DMS153 treated with DMSO at 0.1 percent for 48 hours (cell line): ENCODE data around the gene SLC18A3.

ENCODE experiments used
- DNase-seq: peaks from one replicate; lab custom pipeline; 2025; ENCODE audit not compliant: unreplicated experiment; lab: John Stamatoyannopoulos, UW

Gene SLC18A3

DNA sequence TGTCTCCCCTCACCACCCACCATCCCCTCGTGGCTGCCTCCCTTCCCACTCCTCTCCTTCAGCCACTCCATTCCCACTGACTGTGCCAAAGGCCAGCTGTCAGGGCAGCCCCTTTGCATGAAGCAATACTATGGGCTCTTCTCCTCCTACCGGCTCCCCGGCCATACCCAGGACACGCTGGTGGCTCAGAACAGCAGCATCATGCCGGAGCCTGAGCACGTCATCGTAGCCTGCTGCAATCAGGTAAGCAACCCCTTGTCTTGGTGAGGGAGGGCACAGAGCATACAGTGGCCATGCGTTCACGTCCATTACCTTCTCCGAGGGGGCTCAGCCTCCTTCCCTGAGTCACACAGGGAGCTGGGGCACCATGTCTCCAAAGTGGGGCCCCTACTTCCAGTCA, 15.3 kb downstream of the SLC18A3 start:
- no peak for DNase-seq

DNA sequence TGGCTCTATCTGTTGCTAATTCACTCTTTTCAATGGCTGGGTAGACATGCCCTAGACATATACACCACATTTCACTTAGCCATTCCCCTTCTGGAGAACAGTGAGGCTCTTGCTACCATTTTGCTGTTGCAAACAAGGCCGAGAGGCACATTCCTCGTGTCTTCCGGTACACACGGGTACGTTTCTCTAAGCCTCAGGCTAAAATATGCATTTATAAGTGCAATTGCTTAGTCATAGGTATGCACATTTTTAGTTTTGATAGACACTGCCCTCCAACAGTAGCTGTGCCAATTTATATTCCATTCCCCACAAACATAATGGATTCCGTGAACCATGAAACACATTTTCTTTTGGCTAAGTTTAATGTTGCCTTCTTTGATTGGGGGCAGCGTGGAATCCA, 16.9 kb downstream of the SLC18A3 start:
- DNase-seq: no peak

DNA sequence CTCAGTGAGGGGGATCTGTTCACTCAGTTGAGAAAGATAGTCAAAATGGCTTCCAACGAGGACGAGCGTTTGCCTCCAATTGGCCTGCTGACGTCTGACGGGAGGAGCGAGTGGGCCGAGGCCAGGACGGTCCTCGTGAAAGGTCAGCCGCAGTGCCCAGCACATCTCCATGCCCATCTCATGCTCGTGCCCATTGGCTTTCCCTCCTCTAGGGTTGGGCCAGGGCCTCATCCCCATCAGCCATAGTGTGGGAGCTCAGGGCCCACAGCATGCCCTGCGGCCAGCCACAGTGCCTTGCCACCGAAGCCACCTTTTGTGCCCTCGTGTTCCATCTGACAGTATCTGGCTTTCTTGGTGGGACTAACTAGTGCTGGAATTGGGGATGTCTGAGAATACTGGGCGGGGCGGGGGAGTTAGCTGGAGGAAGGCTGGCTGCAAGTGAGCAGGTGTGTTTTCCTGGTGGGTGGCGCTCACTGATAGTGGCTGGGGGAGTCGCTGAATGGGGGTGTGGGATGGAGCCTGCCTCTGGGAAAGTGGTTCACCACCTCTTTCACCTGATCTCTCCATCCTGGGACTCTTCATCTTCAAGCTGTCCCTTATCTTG, 17.6 kb downstream of the SLC18A3 start:
- DNase-seq: no peak

DNA sequence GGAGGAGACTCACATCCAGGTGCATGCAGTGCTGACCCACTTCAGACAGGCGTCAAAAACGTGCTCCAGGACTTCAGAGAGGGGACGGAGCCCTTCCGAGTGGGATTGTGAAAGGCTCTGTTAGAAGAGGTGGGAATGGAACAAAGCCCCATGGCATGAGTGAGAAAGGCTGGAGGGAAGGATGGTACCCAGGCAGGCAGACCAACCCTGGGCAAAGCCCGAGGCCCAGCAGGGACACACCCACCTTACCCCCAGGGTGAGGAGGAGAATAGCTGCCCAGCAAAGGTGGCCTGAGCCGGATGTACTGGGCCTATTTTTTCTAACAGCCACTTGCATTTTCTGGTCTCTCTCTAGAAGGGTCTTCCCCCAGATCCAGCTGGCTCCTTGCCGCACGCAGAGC, 18.5 kb downstream of the SLC18A3 start:
- DNase-seq: no peak

DNA sequence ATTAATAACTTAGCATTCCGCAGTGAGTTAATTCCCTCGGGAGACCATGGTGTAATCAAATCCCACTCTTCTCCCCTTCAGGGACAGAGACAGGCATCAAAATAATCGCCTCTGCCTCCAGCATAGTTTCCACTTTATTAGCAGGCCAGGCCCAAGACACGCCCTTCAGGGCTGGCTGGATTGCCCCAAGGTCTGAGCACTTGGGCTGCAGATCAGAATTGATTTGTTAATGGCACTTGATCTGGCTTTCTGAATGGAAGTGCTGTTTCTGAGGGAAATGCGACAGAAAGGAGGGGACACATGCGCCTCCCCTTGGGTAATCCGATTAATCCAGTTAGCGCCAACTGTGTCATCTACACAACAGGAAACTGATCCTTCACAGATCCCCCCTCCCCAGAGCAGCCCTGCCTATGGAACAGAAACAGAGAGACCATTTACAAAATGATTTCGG, 19.3 kb downstream of the SLC18A3 start:
- DNase-seq: no peak

DNA sequence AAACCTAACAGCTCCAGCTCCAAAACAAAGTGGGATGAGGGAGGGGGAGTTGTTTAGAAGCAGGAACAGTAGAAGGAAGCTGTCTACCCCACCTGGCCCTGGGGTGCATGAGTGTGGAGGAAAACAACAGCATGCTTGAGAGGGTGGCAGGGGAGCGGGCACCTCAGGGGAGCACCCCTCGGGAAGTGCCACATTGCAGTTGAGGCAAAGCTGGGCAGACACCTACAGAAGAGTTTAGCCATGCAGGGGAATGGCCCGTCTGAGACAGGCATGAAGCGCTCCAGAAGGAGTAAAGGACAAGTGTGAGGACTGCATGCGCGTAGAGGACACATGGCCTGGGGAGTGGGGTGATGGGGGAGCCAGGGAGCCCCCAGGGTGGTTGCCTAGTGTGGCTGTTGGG, 21.9 kb downstream of the SLC18A3 start:
- no peak for DNase-seq

DNA sequence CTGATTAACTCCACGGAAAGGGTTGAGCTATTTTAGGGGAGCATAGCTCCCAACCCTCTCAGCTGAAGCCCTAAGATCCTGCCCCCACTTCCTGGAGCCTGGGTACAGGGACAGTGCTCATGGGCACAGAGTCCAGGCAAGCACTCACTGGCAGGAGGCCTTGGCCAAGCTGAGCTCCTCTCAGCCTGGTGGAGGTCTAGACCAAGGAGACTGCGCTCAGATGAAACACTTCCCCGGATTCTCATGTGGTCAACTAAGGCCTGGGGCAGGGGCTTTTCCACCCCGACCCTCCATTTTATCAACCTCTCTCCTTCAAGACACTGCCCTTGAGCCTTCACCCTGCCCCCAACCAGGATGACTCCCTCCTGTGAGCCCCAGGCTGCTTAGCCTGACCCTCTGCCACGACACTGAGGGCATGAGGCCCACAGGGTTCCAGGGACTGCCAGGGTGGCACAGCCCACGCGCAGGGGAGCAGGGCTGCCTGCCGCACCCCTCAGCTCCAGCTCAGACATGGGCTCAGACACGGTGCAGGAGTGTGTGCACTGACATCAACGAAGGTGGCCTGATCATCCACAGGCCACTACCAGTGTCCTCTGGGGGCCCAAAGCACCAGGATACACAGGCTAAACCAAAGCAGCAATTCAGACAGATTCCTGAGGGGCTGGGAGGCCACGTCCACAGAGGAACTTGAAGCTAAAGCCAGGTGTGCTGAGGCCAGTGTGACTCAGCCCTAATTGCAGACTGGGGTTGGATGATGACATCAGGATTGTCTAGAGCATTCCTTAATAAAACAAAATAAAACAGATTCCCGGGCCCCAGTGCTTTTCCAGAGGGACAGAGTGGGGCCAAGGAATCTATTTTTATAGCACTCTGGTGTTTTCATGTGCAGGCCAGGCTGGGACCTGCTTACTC, 22.6 kb downstream of the SLC18A3 start:
- no peak for DNase-seq

DNA sequence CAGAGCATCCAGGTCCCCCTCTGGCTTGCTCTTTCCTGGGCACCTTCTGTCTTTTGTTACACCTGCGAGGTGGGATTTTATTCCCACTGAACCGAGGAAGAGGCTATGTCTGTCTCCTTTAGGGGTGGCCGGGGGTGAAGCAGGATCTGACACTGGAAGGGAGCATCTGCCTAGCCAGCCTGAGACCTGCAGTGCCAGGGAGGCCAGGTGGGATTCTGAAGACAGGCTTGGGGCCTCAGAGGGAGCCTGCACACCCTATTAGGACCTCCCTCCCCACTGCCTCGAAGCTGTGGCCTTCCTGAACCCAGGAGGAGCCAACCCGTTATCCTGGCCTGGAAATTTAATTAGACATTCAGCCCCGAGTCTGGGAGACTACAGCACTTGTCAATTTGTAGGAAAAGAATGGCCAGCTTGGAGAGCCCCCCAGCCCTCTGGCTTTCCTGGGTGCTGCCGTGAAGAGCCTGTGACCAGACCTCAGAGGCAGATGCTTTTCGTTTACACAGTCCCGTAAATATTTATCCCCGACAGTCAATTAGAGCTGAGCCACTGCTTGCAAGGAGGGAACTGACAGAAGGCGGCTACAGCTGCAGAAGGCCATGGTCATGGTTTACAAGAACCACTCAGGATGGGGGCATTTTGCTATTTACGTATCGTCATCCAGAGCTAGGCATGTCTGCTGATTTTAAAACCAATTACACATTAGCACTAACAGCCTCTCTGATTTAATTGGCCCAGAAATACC, 23.4 kb downstream of the SLC18A3 start:
- DNase-seq: no peak

DNA sequence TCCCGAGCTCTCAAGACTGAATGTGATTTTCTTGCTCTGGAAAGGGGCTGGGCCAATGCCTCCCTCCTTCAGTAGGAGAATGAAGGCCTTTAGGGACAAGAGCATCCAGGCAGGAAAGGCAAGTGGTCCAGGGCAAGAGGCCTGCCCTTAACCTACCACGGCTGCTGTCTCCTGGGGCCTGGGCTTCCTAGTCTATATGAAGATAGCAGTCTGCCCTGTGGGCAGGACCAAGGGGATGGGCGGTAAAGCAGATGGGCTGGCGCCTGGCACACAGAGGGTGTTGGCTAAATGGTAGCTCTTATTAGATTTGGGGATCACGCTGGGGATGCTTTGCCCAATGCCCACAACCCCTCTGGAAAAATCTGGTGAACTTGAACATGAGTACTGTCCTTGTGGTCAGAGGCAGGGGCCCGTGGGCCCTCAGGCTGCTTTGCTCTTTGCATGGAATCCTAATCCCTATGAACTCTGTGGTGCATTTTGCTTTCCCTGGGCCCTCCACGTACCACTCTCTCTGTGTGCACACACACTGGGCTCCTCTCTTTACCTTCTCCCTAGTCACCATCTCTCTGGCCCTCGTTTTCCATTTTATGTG, 24.1 kb downstream of the SLC18A3 start:
- DNase-seq: no peak

DNA sequence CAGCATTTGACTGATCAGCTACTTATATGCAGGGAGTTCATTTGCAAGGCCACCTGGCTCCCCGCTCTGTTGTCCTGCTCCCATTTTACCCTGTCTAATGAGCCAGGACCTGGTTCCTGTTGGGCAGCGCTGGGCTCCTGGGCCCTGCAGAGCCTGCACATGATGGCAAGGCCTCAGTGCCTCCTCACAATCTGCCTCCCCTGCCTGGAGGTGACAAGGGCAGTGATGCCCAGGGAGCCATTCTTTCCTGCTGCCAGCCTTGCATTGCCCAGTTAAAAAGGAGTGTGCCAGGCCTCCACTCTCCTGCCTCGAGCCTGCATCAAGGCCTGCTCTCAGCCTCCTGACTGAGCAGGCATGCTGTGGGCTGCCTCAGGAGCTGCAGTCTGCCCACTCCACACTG, 32.2 kb downstream of the SLC18A3 start:
- DNase-seq: no peak

DNA sequence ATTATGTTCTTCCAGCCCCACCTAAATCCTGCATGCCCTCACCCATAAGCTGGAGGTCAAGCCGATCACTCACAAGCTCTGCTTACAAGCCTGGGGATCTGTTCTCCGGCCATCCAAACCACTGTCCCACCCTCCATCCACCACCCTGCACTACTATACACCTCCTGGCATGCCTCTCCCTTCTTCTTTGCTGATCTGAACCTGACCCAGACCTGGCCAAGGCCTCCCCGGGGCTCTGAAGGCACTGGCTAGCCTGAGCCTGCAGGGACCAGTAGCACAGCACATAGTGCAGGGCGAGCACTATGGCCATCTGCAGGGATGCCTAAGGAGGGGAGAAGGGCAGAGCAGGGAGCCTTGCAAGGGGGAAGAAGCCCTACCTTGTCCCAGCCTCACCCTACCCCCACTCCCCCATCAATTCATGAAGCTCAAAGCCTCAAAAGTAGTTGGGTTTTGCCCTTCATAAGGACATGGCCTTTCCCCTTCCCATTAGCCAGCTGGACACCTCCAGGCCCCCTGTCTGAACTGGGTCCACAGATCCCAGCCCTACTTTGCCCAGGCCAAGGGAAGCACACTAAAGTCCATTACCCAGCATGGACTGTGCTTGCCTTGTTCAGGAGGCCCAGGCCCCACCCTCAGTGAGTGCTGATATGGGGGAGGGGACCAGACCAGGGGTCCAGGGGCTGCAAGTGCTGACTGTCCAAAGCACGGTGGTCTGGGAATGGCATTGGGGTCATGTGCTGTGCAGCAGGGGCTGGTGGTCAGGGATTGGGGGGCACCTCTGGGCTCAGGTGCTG, 33.3 kb downstream of the SLC18A3 start:
- DNase-seq: no peak

DNA sequence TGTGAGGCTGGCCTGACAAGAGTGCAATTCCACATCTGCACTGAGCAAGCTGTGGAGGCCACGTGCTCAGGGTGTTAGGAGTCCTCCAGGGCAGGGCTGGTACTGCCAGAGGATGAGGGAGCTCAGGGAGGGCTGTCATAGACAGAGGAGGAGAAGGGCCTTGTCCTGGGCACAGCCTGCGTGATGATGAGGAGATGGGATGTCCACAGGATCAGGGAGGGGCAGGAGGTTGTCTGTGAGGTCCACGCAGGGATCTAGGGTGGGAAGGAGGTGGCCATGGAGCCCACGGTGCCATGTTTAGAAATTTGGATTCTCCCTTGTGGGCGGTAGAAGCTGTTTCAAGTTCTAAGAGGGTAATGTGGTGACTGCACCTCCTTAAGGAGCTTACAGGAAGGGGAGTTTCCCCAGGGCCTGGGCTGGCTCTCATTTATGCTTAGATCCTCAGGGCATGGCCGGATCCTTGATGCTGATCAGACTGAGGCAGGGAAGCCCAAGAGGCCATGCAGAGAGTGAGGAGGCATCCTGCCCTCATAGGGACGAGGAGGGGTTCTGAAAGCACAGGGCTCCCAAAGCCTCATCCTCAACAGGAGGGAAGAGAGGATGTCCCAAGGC, 34.0 kb downstream of the SLC18A3 start:
- no peak for DNase-seq

DNA sequence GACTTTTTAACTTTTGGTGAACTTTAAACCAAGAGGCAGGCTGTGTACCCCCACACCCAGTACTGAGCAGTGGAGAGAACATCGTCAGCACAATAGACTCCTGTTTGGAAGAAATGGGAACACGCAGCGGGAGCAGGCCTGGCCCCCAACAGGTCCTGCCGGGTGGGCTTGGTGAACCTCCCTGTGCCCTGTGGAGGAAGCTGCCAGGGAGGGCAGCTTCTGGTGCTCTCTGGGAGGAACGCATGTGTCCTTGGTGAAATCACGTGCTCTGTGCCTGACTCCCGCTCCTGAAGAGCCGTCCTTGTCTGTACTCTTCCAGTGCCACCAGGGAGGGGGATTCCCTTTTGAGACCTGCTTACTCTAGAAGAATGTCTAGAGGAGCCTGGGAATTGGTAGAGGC, 35.3 kb downstream of the SLC18A3 start:
- DNase-seq: no peak

DNA sequence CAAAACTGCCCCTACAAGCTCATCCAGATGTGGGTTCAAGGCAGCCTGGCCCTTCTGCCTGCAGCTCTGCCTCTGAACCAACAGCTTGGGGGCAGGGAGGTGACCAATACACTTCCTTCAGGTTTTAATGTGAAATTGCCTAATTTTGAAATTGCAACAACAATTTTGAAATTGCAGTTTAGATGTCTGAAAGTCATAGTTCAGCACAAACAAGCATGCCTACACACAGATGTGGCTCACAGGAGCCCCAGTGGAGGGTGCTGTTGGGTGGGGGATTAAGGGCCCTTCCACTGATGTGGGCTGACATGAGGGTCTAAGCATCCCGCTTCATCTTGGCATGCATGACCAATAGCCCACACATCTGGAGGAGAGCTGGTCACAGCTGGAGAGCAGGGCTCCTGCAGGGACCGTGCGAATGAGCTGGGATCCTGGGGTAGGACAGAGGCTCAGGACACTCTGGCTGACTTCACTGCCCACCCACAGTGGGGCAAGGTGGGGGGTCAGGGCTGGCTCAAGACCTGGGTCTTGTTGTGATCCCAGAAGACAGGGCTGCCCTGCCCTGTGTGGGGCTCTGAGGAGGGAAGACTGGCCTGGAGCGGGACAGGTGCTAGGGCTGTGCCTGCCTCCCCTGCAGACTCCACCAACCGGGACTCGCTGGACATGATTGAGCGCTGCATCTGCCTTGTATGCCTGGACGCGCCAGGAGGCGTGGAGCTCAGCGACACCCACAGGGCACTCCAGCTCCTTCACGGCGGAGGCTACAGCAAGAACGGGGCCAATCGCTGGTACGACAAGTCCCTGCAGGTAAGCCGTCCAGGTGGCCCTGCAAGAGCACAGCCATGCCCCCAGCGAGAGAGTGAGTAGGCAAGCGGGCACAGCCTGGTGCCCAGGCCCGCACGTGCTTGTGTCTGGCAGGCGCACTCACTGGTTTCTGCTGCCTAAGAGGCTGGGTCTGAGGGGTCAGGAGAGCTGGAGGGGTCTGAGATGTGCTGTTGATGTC, 36.1 kb downstream of the SLC18A3 start:
- no peak for DNase-seq

DNA sequence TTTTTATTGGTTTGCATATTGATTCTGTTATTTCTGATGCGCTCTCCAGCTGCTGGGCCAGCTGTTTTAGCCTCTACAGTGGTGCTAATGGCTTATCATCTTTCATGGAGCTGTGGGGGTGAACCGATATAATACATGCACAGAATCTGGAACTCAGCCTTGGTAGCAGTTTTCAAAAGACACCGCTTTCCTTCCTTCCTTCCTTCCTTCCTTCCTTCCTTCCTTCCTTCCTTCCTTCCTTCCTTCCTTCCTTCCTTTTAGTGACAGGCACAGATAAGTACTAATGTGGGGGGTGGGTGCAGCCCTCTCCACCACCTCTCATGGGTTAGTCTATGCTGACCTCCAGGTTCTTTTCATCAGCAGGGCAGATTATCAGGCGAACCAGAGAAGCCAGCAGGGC, 37.4 kb downstream of the SLC18A3 start:
- DNase-seq: no peak

DNA sequence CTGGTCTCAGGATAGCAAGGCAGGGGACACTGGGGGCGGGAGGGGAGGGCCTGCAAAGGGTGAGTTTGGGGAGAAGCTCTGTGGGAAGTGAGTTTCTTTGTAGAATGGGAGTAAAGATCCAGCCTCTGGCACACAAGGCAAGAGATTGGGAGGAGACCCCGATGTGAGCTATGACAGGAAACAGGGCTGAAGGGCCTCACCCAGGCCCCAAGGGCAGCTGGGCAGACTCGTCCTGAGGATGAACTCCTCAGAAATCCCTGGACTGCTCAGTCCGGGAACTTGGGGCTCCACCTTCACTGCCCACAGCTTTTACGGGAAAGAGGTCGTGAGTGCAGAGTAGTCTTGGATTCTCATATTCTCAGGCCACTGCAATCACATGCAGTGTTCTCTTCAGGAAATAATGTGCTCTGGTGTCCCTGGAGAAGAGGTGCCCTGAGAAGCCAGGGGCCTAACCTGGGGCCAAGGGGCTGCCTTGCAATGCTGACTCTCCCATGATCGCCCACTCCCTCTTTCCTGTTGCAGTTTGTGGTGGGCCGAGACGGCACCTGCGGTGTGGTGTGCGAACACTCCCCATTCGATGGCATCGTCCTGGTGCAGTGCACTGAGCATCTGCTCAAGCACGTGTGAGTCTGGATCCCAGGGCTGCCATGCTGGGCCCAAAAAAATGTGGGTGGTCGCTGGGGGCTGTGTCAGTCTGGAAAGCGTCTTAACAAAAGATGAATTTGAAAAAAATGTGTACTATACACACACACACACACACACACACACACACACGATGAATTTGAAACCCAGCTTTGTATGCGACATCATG, 38.1 kb downstream of the SLC18A3 start:
- DNase-seq: no peak

DNA sequence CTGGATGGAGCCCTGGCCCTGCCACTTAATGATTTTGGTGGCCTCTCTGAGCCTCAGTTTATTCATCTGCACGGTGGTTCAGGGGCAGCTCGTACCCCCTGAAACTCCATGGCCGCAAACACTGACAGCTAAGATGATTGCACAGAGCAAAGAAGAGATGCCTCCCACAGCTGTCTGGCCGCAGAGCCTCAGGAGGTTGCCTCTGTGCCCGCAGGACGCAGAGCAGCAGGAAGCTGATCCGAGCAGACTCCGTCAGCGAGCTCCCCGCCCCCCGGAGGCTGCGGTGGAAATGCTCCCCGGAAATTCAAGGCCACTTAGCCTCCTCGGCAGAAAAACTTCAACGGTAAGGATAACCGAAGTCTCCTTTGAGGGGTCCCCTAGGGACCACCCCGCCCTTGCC, 39.2 kb downstream of the SLC18A3 start:
- DNase-seq: no peak
